SU-DHL-6 (cell line): Measurements from ENCODE around the gene BZW2.

ENCODE experiments used
- EZH2phosphoT487 ChIP-seq: fragments of 200-600 bp; sonication (generic), shearing (Covaris generic); conservative IDR thresholded peaks from 2 replicates; pipeline ENCODE4 v1.6.1; 2018; ENCODE audit warnings: mild to moderate bottlenecking, antibody characterized with exemption, low read length, moderate library complexity, mixed read lengths
- TF ChIP-seq, protein P1 (sequence below): fragments of 200-600 bp; sonication (generic); IDR thresholded peaks from one replicate; pipeline ENCODE4 v1.5.1; 2017; ENCODE audit warnings: antibody characterized with exemption, mild to moderate bottlenecking, low read length, moderate library complexity; ENCODE audit not compliant: insufficient read depth, poor library complexity, severe bottlenecking

- TF ChIP-seq, protein P1, sequence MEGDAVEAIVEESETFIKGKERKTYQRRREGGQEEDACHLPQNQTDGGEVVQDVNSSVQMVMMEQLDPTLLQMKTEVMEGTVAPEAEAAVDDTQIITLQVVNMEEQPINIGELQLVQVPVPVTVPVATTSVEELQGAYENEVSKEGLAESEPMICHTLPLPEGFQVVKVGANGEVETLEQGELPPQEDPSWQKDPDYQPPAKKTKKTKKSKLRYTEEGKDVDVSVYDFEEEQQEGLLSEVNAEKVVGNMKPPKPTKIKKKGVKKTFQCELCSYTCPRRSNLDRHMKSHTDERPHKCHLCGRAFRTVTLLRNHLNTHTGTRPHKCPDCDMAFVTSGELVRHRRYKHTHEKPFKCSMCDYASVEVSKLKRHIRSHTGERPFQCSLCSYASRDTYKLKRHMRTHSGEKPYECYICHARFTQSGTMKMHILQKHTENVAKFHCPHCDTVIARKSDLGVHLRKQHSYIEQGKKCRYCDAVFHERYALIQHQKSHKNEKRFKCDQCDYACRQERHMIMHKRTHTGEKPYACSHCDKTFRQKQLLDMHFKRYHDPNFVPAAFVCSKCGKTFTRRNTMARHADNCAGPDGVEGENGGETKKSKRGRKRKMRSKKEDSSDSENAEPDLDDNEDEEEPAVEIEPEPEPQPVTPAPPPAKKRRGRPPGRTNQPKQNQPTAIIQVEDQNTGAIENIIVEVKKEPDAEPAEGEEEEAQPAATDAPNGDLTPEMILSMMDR = no peak
- TF ChIP-seq EZH2phosphoT487 = no peak
Observed at GRCh38 chr7:16647435-16647960, 1.5 kb downstream of the BZW2 start.
